PC-3 (cell line): ENCODE data around the gene KHNYN. TPM values are rescaled to one million over a fixed set of nuclear protein-coding genes. Genes with fewer than 3 reads are reported as not detected.

Source experiments
- ATAC-seq: fragments of 200-7000 bp; cut with Tn5 transposase; 2 replicates; pipeline ENCODE4 v1.9.1; 2020; ENCODE audit warnings: mild to moderate bottlenecking, moderate library complexity
- BruUV-seq: library from RNA; stranded (reverse); fragments of 400-500 nt; replicated peaks from 2 replicates; lab custom pipeline; 2021; lab: Mats Ljungman, UMichigan
- CTCF ChIA-PET: fragments of 300-600 bp; sonication (Branson Sonifier 250); formaldehyde crosslinking; loops from one replicate; lab custom pipeline; 2022; ENCODE audit warnings: antibody characterized with exemption; lab: Charles Lee
- POLR2A ChIA-PET: fragments of 300-600 bp; sonication (Branson Sonifier 250); formaldehyde crosslinking; loops from one replicate; lab custom pipeline; 2022; ENCODE audit warnings: antibody characterized with exemption; ENCODE audit not compliant: unreplicated experiment; lab: Charles Lee
- DNase-seq: peaks from one replicate; pipeline ENCODE4 v3.0.0-alpha.2; 2015
- H2AFZ ChIP-seq: fragments of 300-600 bp; sonication (generic); 2 replicates; pipeline ENCODE4 v1.6.0; 2016; ENCODE audit warnings: antibody characterized with exemption, low read length
- H3F3A ChIP-seq: fragments of 300-600 bp; sonication (generic); one replicate; pipeline ENCODE4 v1.6.0; 2017; ENCODE audit warnings: antibody characterized with exemption, low read length, control low read depth, mild to moderate bottlenecking; ENCODE audit not compliant: unreplicated experiment
- H3K27ac ChIP-seq: fragments of 300-600 bp; sonication (generic); 2 replicates; pipeline ENCODE4 v1.5.1; 2016; ENCODE audit warnings: mild to moderate bottlenecking, low read length
- H3K27me3 ChIP-seq: fragments of 300-600 bp; sonication (generic); 2 replicates; pipeline ENCODE4 v1.6.1; 2016; ENCODE audit warnings: low read length, mixed read lengths
- H3K36me3 ChIP-seq: fragments of 300-600 bp; sonication (generic); 2 replicates; pipeline ENCODE4 v1.6.1; 2016; ENCODE audit warnings: low read depth, mixed run types, low read length, mixed read lengths
- H3K4me1 ChIP-seq: fragments of 300-600 bp; sonication (generic); 2 replicates; pipeline ENCODE4 v1.5.1; 2016; ENCODE audit warnings: low read length; ENCODE audit not compliant: insufficient read depth
- H3K4me2 ChIP-seq: fragments of 300-600 bp; sonication (generic); 2 replicates; pipeline ENCODE4 v1.6.0; 2016; ENCODE audit warnings: low read length
- H3K4me3 ChIP-seq: fragments of 300-600 bp; sonication (generic); 2 replicates; pipeline ENCODE4 v1.5.1; 2016; ENCODE audit warnings: mild to moderate bottlenecking, low read length, mixed read lengths
- H3K79me2 ChIP-seq: fragments of 300-600 bp; sonication (generic); 2 replicates; pipeline ENCODE4 v1.6.1; 2017; ENCODE audit warnings: low read length, mixed read lengths
- H3K9ac ChIP-seq: fragments of 300-600 bp; sonication (generic); 2 replicates; pipeline ENCODE4 v1.6.0; 2016; ENCODE audit warnings: mild to moderate bottlenecking, low read length
- H3K9me2 ChIP-seq: fragments of 300-600 bp; sonication (generic); replicated peaks from 2 replicates; pipeline ENCODE4 v1.6.1; 2016; ENCODE audit warnings: mixed run types, low read length, mixed read lengths
- H3K9me3 ChIP-seq: fragments of 300-600 bp; sonication (generic); 2 replicates; pipeline ENCODE4 v1.6.1; 2016; ENCODE audit warnings: low read length, mixed read lengths
- H4K20me1 ChIP-seq: fragments of 300-600 bp; sonication (generic); 2 replicates; pipeline ENCODE4 v1.6.1; 2016; ENCODE audit warnings: low read length, mixed read lengths
- EZH2 ChIP-seq: fragments of 300-600 bp; sonication (generic); IDR thresholded peaks from one replicate; pipeline ENCODE4 v1.6.1; 2017; ENCODE audit warnings: antibody characterized with exemption, mild to moderate bottlenecking, low read length; ENCODE audit not compliant: unreplicated experiment
- EZH2phosphoT487 ChIP-seq: fragments of 300-600 bp; sonication (generic); IDR thresholded peaks from 2 replicates; pipeline ENCODE4 v1.6.1; 2018; ENCODE audit warnings: mild to moderate bottlenecking, antibody characterized with exemption, low read length, borderline replicate concordance
- intact Hi-C: fragments of 100-400 bp; cut with micrococcal nuclease; formaldehyde crosslinking; loops from 2 replicates; pipeline ENCODE4 v1.9.0; 2023
- total RNA-seq: library from RNA; depleted of rRNA; stranded (reverse); fragments of >200 nt; gene quantifications from 2 replicates; pipeline ENCODE4 v1.2.3, GENCODE V29; 2014
- TF ChIP-seq, protein P1 (sequence below): fragments of 300-600 bp; sonication (generic); conservative IDR thresholded peaks from 2 replicates; pipeline ENCODE4 v1.5.1; 2017; ENCODE audit warnings: antibody characterized with exemption, low read depth, mild to moderate bottlenecking, low read length

Gene KHNYN
- total RNA-seq, 1 experiment from 2014 or later, result 51.6 TPM

DNA sequence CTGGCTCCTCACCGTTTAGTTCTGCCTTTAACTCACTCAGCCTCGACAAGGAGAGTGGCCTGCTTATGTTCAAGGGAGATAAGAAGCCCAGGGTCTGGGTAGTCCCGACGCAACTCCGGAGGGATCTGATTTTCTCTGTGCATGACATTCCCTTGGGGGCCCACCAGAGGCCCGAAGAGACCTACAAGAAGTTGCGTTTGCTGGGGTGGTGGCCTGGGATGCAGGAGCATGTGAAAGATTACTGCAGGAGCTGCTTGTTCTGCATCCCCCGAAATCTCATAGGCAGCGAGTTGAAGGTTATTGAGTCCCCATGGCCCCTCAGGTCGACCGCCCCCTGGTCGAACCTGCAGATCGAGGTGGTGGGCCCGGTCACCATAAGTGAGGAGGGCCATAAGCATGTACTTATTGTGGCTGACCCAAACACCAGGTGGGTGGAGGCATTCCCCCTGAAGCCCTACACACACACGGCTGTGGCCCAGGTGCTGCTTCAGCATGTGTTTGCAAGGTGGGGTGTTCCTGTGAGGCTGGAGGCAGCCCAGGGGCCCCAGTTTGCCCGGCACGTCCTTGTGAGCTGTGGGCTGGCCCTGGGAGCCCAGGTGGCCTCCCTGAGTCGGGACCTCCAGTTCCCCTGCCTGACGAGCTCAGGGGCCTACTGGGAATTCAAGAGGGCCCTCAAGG, 13.4 kb upstream of the KHNYN start:
- no peak overlapping the region for H2AFZ ChIP-seq
- no peak overlapping the region for H3K4me3 ChIP-seq
- H3K9ac ChIP-seq, result no peak overlapping the region
- no peak for DNase-seq
- H3K27ac ChIP-seq, result no peak overlapping the region
- no peaks in the 10 kb centered on the region for H3K9me2 ChIP-seq
- no peaks in the 10 kb centered on the region for H3K36me3 ChIP-seq
- intact Hi-C loops, result no loop called here
- no TSS peak for BruUV-seq
- no peaks in the 10 kb centered on the region for H4K20me1 ChIP-seq
- ChIA-PET CTCF (no interaction called here), POLR2A (no interaction called here)
- no peaks in the 10 kb centered on the region for H3K79me2 ChIP-seq
- no peak for ATAC-seq
- no peaks in the 10 kb centered on the region for H3K9me3 ChIP-seq
- no peaks in the 10 kb centered on the region for H3K27me3 ChIP-seq
- H3F3A ChIP-seq, result peaks cover 4% of the 10 kb centered on the region
- H3K4me2 ChIP-seq, result no peak overlapping the region
- TF ChIP-seq EZH2 (no peak), EZH2phosphoT487 (no peak)
- TF ChIP-seq, protein P1, sequence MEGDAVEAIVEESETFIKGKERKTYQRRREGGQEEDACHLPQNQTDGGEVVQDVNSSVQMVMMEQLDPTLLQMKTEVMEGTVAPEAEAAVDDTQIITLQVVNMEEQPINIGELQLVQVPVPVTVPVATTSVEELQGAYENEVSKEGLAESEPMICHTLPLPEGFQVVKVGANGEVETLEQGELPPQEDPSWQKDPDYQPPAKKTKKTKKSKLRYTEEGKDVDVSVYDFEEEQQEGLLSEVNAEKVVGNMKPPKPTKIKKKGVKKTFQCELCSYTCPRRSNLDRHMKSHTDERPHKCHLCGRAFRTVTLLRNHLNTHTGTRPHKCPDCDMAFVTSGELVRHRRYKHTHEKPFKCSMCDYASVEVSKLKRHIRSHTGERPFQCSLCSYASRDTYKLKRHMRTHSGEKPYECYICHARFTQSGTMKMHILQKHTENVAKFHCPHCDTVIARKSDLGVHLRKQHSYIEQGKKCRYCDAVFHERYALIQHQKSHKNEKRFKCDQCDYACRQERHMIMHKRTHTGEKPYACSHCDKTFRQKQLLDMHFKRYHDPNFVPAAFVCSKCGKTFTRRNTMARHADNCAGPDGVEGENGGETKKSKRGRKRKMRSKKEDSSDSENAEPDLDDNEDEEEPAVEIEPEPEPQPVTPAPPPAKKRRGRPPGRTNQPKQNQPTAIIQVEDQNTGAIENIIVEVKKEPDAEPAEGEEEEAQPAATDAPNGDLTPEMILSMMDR, result no peak
- peaks cover 20% of the 10 kb centered on the region for H3K4me1 ChIP-seq

DNA sequence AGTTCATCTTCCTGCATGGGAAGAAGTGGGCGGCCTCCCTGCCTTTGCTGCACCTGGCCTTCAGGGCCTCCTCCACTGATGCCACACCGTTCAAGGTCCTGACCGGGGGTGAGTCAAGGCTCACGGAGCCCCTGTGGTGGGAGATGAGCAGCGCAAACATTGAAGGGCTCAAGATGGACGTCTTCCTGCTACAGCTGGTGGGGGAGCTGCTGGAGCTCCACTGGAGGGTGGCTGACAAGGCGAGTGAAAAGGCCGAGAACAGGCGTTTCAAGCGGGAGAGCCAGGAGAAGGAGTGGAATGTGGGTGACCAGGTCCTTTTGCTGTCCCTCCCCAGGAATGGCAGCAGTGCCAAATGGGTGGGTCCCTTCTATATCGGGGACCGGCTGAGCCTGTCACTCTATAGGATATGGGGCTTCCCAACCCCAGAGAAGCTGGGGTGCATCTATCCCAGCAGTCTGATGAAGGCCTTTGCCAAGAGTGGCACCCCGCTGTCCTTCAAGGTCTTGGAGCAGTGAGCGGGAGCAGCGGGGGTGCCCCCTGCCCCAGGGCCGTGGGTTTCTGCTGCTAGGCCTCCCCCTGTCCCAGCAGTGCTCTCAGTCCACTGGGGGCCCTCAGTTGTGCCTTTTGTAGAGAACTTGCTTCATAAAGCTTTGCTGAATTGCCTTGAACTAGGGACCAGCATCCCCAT, 12.7 kb upstream of the KHNYN start:
- no peak for ATAC-seq
- Histone ChIP-seq H3K9me3 (no peaks in the 10 kb centered on the region), H2AFZ (no peak overlapping the region), H3K36me3 (no peaks in the 10 kb centered on the region), H3K9ac (no peak overlapping the region), H3K4me1 (peaks cover 20% of the 10 kb centered on the region), H3K9me2 (no peaks in the 10 kb centered on the region), H3K79me2 (no peaks in the 10 kb centered on the region), H3K4me2 (no peak overlapping the region), H3K27ac (no peak overlapping the region), H4K20me1 (no peaks in the 10 kb centered on the region), H3K27me3 (no peaks in the 10 kb centered on the region), H3F3A (peaks cover 4% of the 10 kb centered on the region), H3K4me3 (no peak overlapping the region)
- BruUV-seq, result no TSS peak
- DNase-seq, result no peak
- intact Hi-C loops, result no loop called here
- TF ChIP-seq EZH2 (no peak), EZH2phosphoT487 (no peak)
- TF ChIP-seq, protein P1, result no peak
- ChIA-PET CTCF (no interaction called here), POLR2A (no interaction called here)
